NCI-H748 (cell line): ENCODE measurements around the gene NWD2.
A peak's percentile ranks its signal among the peaks of the same experiment; 100 is the strongest.

Experiments
- DNase-seq: peaks from one replicate; lab custom pipeline; 2025; ENCODE audit not compliant: unreplicated experiment; lab: John Stamatoyannopoulos, UW

NWD2 gene

GRCh38 chr4:37299468-37299867 is 54.9 kb downstream of the NWD2 start:
- DNase-seq = no peak

- no peak for DNase-seq
These were observed 60.1 kb downstream of the NWD2 start for GRCh38 chr4:37304612-37305011.

- DNase-seq = no peak
These were observed 61.4 kb downstream of the NWD2 start for GRCh38 chr4:37305984-37306383.

- no peak for DNase-seq
These were observed 72.6 kb downstream of the NWD2 start for GRCh38 chr4:37317104-37317643.

- DNase-seq = no peak
These were observed 76.1 kb downstream of the NWD2 start for GRCh38 chr4:37320513-37321235.

- DNase-seq = no peak
These were observed 77.6 kb downstream of the NWD2 start for GRCh38 chr4:37322122-37322521.

- DNase-seq = peak; percentile 44
These were observed 80.0 kb downstream of the NWD2 start for GRCh38 chr4:37324546-37324945.

- no peak for DNase-seq
These were observed 82.3 kb downstream of the NWD2 start for GRCh38 chr4:37326852-37327251.

GRCh38 chr4:37338972-37339371 is 94.4 kb downstream of the NWD2 start:
- DNase-seq = no peak

- no peak for DNase-seq
These were observed 114.2 kb downstream of the NWD2 start for GRCh38 chr4:37358748-37359147.

GRCh38 chr4:37359261-37359660 is 114.7 kb downstream of the NWD2 start:
- DNase-seq = no peak

- no peak for DNase-seq
These were observed 121.3 kb downstream of the NWD2 start for GRCh38 chr4:37365888-37366287.

GRCh38 chr4:37367901-37368300 is 123.4 kb downstream of the NWD2 start:
- DNase-seq = no peak

- no peak for DNase-seq
These were observed 125.5 kb downstream of the NWD2 start for GRCh38 chr4:37370052-37370451.

GRCh38 chr4:37381040-37381668 is 136.6 kb downstream of the NWD2 start:
- peak; percentile 2 for DNase-seq

GRCh38 chr4:37383579-37384229 is 139.2 kb downstream of the NWD2 start:
- DNase-seq = peak; percentile 58

- no peak for DNase-seq
These were observed 140.9 kb downstream of the NWD2 start for GRCh38 chr4:37385424-37385823.

- DNase-seq = no peak
These were observed 144.3 kb downstream of the NWD2 start for GRCh38 chr4:37388681-37389365.

- no peak for DNase-seq
These were observed 144.8 kb downstream of the NWD2 start for GRCh38 chr4:37389366-37389765.

GRCh38 chr4:37389967-37390580 is 145.5 kb downstream of the NWD2 start:
- peak; percentile 65 for DNase-seq
